SK-N-SH treated with all-trans-retinoic acid at 6 μM for 48 hours (cell line): ENCODE results near the gene IGFL4.

Experiments used
- ESRRG ChIP-seq: fragments of 250-450 bp; sonication (Bioruptor Pico); IDR thresholded peaks from 2 replicates; pipeline ENCODE4 v1.6.1; 2021; ENCODE audit warnings: mild to moderate bottlenecking
- PATZ1 ChIP-seq: fragments of 250-450 bp; sonication (Bioruptor Pico); IDR thresholded peaks from 2 replicates; pipeline ENCODE4 v1.8.0; 2020; ENCODE audit warnings: mild to moderate bottlenecking, moderate library complexity, borderline replicate concordance
- TCF4 ChIP-seq: fragments of 250-450 bp; sonication (Bioruptor Pico); IDR thresholded peaks from 2 replicates; pipeline ENCODE4 v1.8.0; 2021; ENCODE audit warnings: mild to moderate bottlenecking, moderate library complexity, borderline replicate concordance
- ZNF565 ChIP-seq: fragments of 450-650 bp; formaldehyde crosslinking; conservative IDR thresholded peaks from 2 replicates; pipeline ENCODE4 v1.5.0; 2020; ENCODE audit warnings: low read depth, mild to moderate bottlenecking, moderate library complexity
- TF ChIP-seq, protein P1 (sequence below): fragments of 250-450 bp; sonication (Bioruptor Pico); IDR thresholded peaks from 2 replicates; pipeline ENCODE4 v1.5.1; 2020; ENCODE audit warnings: low read depth, mild to moderate bottlenecking, moderate library complexity

- TF ChIP-seq ZNF565 (CRISPR knock-in tag) (no peak), TCF4 (CRISPR knock-in tag) (no peak), ESRRG (CRISPR knock-in tag) (no peak), PATZ1 (CRISPR knock-in tag) (no peak)
- TF ChIP-seq, protein P1, sequence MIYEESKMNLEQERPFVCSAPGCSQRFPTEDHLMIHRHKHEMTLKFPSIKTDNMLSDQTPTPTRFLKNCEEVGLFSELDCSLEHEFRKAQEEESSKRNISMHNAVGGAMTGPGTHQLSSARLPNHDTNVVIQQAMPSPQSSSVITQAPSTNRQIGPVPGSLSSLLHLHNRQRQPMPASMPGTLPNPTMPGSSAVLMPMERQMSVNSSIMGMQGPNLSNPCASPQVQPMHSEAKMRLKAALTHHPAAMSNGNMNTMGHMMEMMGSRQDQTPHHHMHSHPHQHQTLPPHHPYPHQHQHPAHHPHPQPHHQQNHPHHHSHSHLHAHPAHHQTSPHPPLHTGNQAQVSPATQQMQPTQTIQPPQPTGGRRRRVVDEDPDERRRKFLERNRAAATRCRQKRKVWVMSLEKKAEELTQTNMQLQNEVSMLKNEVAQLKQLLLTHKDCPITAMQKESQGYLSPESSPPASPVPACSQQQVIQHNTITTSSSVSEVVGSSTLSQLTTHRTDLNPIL: no peak
These were observed 26.3 kb downstream of the IGFL4 start for GRCh38 chr19:46014534-46014933.
